H1 (cell line): ENCODE measurements around the gene GNS. TPM values are rescaled to one million over a fixed set of nuclear protein-coding genes. Genes with fewer than 3 reads are reported as not detected.

ENCODE experiments used
- CTBP2 ChIP-seq: IDR thresholded peaks from 2 replicates; pipeline ENCODE4 v1.7.0; 2011; ENCODE audit warnings: borderline replicate concordance, mild to moderate bottlenecking, moderate library complexity, mixed read lengths, low read length; ENCODE audit not compliant: insufficient read depth, insufficient read length
- EP300 ChIP-seq, 2 experiments: IDR thresholded peaks; 1 replicate in 1 of 2; 2 replicates in 1 of 2; pipeline ENCODE4 v1.6.1; 2011 to 2012; ENCODE audit warnings: low read depth in 2 of 2, low read length in 2 of 2, mild to moderate bottlenecking in 2 of 2, borderline replicate concordance in 1 of 2, inconsistent platforms in 1 of 2, moderate library complexity in 1 of 2
- KDM5A ChIP-seq: fragments of 200-600 bp; IDR thresholded peaks from 2 replicates; pipeline ENCODE4 v1.7.1; 2012; ENCODE audit warnings: mild to moderate bottlenecking, low read length, inconsistent platforms, mixed read lengths
- NRF1 ChIP-seq: IDR thresholded peaks from 2 replicates; pipeline ENCODE4 v1.6.1; 2011; ENCODE audit warnings: mild to moderate bottlenecking, low read depth, low read length, improper control_type of control experiment
- RFX5 ChIP-seq: IDR thresholded peaks from 2 replicates; pipeline ENCODE4 v1.6.1; 2011; ENCODE audit warnings: low read depth, low read length, improper control_type of control experiment, borderline replicate concordance
- SIN3A ChIP-seq, 2 experiments: IDR thresholded peaks in 1 of 2; conservative IDR thresholded peaks in 1 of 2; 2 replicates each; pipeline ENCODE4 v1.6.1; 2011 to 2012; ENCODE audit warnings: low read length in 2 of 2, improper control_type of control experiment in 1 of 2, low read depth in 1 of 2, mild to moderate bottlenecking in 1 of 2
- SUZ12 ChIP-seq: fragments of 200-600 bp; sonication (generic); IDR thresholded peaks from 2 replicates; pipeline ENCODE4 v1.6.1; 2012; ENCODE audit warnings: mild to moderate bottlenecking, inconsistent platforms, low read length, moderate library complexity, mixed read lengths
- YY1 ChIP-seq: IDR thresholded peaks from 2 replicates; pipeline ENCODE4 v1.6.1; 2011; ENCODE audit warnings: low read depth, mild to moderate bottlenecking, low read length
- polyA plus RNA-seq, 7 experiments: library from polyadenylated mRNA; depleted of rRNA in 3 of 7; stranded (reverse) in 5 of 7; unstranded in 2 of 7; fragments of >200 nt in 5 of 7; fragments of 200-250 nt in 2 of 7; gene quantifications; 1 replicate in 5 of 7; 2 replicates in 1 of 7; 4 replicates in 1 of 7; pipeline versions ENCODE4 v1.2.1 to v1.2.3, GENCODE V29; 2011 to 2013; ENCODE audit warnings: missing spikeins in 2 of 7, mixed read lengths in 2 of 7
- total RNA-seq: library from RNA; stranded (reverse); fragmentation: NEBNext Ultra II Directional; extraction: Animal tissue kit (Norgen Biotek cat#: 25700); gene quantifications from 2 replicates; pipeline ENCODE4 v1.2.1, GENCODE V29; 2021
- TF ChIP-seq, protein P1 (sequence below), 3 experiments: IDR thresholded peaks; 1 replicate in 2 of 3; 2 replicates in 1 of 3; pipeline versions ENCODE4 v1.5.1 to v1.6.1; 2011; ENCODE audit warnings: low read length in 3 of 3, mild to moderate bottlenecking in 3 of 3, inconsistent platforms in 2 of 3, low read depth in 1 of 3, moderate library complexity in 1 of 3; ENCODE audit not compliant: insufficient read depth in 1 of 3; ENCODE audit errors: control extremely low read depth in 1 of 3
- TF ChIP-seq, protein P2 (sequence below): IDR thresholded peaks from 2 replicates; pipeline ENCODE4 v1.6.1; 2011; ENCODE audit warnings: low read depth, mild to moderate bottlenecking, low read length; ENCODE audit not compliant: insufficient read depth

Gene GNS
- total and polyA plus RNA-seq, 2 of the 8 experiments (the other 6 are each of a cell fraction or from before 2014, with no cell fraction given), result 16.0 to 28.5 TPM

DNA sequence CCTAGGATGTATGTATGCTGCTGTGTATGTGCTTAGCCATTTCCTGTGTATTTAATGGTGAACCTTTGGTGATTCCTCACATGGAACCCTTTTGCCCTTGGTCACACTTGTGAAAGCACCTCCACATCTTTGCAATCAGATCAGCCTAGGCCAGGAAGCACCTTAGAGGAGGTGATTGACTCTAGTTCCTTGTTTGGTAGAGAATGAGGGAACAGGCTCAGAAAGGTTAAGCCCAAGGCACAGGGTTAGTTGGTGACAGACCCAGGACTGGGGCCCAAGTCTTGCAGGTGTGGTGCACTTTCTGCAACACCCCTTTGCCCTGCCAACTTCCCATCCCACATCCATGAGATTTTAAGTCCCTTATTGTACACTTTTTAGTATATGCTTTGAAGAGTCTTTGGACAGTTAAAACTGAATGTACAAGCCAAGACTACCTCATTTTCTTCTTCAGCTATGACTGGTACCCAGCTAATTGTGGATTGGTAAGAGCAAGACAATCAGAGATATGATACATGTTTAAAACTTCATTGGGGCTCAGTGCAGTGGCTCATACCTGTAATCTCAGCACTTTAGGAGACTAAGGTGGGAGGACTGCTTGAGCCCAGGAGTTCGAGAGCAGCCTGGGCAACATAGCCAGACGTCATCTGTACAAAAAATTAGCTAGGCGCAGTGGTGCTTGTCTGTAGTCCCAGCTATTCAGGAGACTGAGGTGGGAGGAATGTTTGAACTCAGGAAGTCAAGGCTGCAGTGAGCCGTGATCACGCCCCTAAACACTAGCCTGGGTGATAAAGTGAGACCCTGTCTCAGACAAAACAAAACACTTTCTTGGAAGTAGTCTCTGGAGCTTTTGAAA is 77.8 kb downstream of the GNS start (continued):
- TF ChIP-seq RFX5 (no peak), CTBP2 (no peak), NRF1 (no peak), KDM5A (no peak), EP300 (IDR thresholded peaks at IDR 0.05; ENCODE audit: borderline replicate concordance in 1 of 2, low read depth in 2 of 2, low read length in 2 of 2) (no peak), SUZ12 (no peak), SIN3A (conservative IDR thresholded peaks at IDR 0.05 in 1 of 2, IDR thresholded peaks at IDR 0.05 in 1 of 2; ENCODE audit: low read depth in 1 of 2, low read length in 2 of 2) (no peak), YY1 (no peak)
- TF ChIP-seq, protein P1, sequence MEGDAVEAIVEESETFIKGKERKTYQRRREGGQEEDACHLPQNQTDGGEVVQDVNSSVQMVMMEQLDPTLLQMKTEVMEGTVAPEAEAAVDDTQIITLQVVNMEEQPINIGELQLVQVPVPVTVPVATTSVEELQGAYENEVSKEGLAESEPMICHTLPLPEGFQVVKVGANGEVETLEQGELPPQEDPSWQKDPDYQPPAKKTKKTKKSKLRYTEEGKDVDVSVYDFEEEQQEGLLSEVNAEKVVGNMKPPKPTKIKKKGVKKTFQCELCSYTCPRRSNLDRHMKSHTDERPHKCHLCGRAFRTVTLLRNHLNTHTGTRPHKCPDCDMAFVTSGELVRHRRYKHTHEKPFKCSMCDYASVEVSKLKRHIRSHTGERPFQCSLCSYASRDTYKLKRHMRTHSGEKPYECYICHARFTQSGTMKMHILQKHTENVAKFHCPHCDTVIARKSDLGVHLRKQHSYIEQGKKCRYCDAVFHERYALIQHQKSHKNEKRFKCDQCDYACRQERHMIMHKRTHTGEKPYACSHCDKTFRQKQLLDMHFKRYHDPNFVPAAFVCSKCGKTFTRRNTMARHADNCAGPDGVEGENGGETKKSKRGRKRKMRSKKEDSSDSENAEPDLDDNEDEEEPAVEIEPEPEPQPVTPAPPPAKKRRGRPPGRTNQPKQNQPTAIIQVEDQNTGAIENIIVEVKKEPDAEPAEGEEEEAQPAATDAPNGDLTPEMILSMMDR (IDR thresholded peaks at IDR 0.05; ENCODE audit: control extremely low read depth in 1 of 3, insufficient read depth in 1 of 3, low read depth in 1 of 3, low read length in 3 of 3), result no peak
- TF ChIP-seq, protein P2, sequence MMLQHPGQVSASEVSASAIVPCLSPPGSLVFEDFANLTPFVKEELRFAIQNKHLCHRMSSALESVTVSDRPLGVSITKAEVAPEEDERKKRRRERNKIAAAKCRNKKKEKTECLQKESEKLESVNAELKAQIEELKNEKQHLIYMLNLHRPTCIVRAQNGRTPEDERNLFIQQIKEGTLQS, result no peak
